Measurements from ENCODE around the gene SLC27A1.
A peak's percentile ranks its signal among the peaks of the same experiment; 100 is the strongest.
"Not testable (repeated sequence)": the region's sequence is repeated elsewhere in the genome, so short reads cannot be mapped to it uniquely, and the experiment has no call there.

The SLC27A1 gene

GRCh38 chr19:17505223-17505622 is 34.9 kb downstream of the SLC27A1 start:
- peaks cover 1% of the 10 kb centered on the region for H3K79me1 ChIP-seq (ENCODE audit: low read length)
- H3K4ac ChIP-seq (ENCODE audit: low read depth, low read length), result no peak overlapping the region
- no peak overlapping the region for H3K18ac ChIP-seq (ENCODE audit: low read length)
- H2AK5ac ChIP-seq (ENCODE audit: low read length), result no peak overlapping the region
- H3K9ac ChIP-seq (ENCODE audit: low read length), result no peak overlapping the region
- no peak overlapping the region for H2BK15ac ChIP-seq (replicated peaks; ENCODE audit: low read depth)
- no peak overlapping the region for H2BK120ac ChIP-seq (ENCODE audit: low read depth, low read length)
- no peak overlapping the region for H2BK5ac ChIP-seq (ENCODE audit: low read length)
- no CpG with 5 or more reads among the region's 10 CpGs for WGBS (ENCODE audit: extremely low coverage, insufficient coverage, low lambda C conversion rate)
- H3K4me2 ChIP-seq (ENCODE audit: low read length), result no peak overlapping the region
- H3K23ac ChIP-seq (ENCODE audit: low read length), result no peak overlapping the region
- H4K5ac ChIP-seq (ENCODE audit: low read length), result no peak overlapping the region
- no peak overlapping the region for H3K27ac ChIP-seq (ENCODE audit: low read depth, low read length)
- H3K4me3 ChIP-seq (ENCODE audit: low read length), result no peak overlapping the region
- no peaks in the 10 kb centered on the region for H3K79me2 ChIP-seq (ENCODE audit: control insufficient read depth, insufficient read depth, low read length)
- no peaks in the 10 kb centered on the region for H3K27me3 ChIP-seq (ENCODE audit: insufficient read depth, low read length, poor library complexity)
- H3K4me1 ChIP-seq (ENCODE audit: control insufficient read depth, low read depth, low read length), result no peaks in the 10 kb centered on the region
- no peak for DNase-seq
- no peak overlapping the region for H3K56ac ChIP-seq (ENCODE audit: low read length)
- no peak overlapping the region for H4K8ac ChIP-seq (ENCODE audit: low read depth, low read length)
- H3K36me3 ChIP-seq (ENCODE audit: control insufficient read depth, insufficient read depth, low read length), result no peaks in the 10 kb centered on the region

GRCh38 chr19:17506745-17507144 is 36.4 kb downstream of the SLC27A1 start:
- H3K36me3 ChIP-seq (ENCODE audit: control insufficient read depth, insufficient read depth, low read length), result no peaks in the 10 kb centered on the region
- no peaks in the 10 kb centered on the region for H3K79me2 ChIP-seq (ENCODE audit: control insufficient read depth, insufficient read depth, low read length)
- H3K27me3 ChIP-seq (ENCODE audit: insufficient read depth, low read length, poor library complexity), result no peaks in the 10 kb centered on the region
- no peak overlapping the region for H3K18ac ChIP-seq (ENCODE audit: low read length)
- no CpG with 5 or more reads among the region's 9 CpGs for WGBS (ENCODE audit: extremely low coverage, insufficient coverage, low lambda C conversion rate)
- no peak overlapping the region for H2BK5ac ChIP-seq (ENCODE audit: low read length)
- H3K4me2 ChIP-seq (ENCODE audit: low read length), result no peak overlapping the region
- DNase-seq, result no peak
- H3K79me1 ChIP-seq (ENCODE audit: low read length), result peaks cover 1% of the 10 kb centered on the region
- no peak overlapping the region for H4K8ac ChIP-seq (ENCODE audit: low read depth, low read length)
- no peak overlapping the region for H3K4ac ChIP-seq (ENCODE audit: low read depth, low read length)
- H3K27ac ChIP-seq (ENCODE audit: low read depth, low read length), result no peak overlapping the region
- H3K23ac ChIP-seq (ENCODE audit: low read length), result no peak overlapping the region
- H2BK120ac ChIP-seq (ENCODE audit: low read depth, low read length), result no peak overlapping the region
- H3K9ac ChIP-seq (ENCODE audit: low read length), result no peak overlapping the region
- H3K56ac ChIP-seq (ENCODE audit: low read length), result no peak overlapping the region
- H2AK5ac ChIP-seq (ENCODE audit: low read length), result no peak overlapping the region
- H2BK15ac ChIP-seq (replicated peaks; ENCODE audit: low read depth), result no peak overlapping the region
- H4K5ac ChIP-seq (ENCODE audit: low read length), result no peak overlapping the region
- no peak overlapping the region for H3K4me3 ChIP-seq (ENCODE audit: low read length)
- H3K4me1 ChIP-seq (ENCODE audit: control insufficient read depth, low read depth, low read length), result no peaks in the 10 kb centered on the region

GRCh38 chr19:17508558-17508933 is 38.2 kb downstream of the SLC27A1 start:
- H2BK15ac ChIP-seq (replicated peaks; ENCODE audit: low read depth); H2BK120ac ChIP-seq (ENCODE audit: low read depth, low read length); H3K27ac ChIP-seq (ENCODE audit: low read depth, low read length); H4K8ac ChIP-seq (ENCODE audit: low read depth, low read length); H3K36me3 ChIP-seq (ENCODE audit: control insufficient read depth, insufficient read depth, low read length); H3K4me1 ChIP-seq (ENCODE audit: control insufficient read depth, low read depth, low read length); H3K4ac ChIP-seq (ENCODE audit: low read depth, low read length); H3K79me1 ChIP-seq (ENCODE audit: low read length); H3K9ac ChIP-seq (ENCODE audit: low read length); H3K79me2 ChIP-seq (ENCODE audit: control insufficient read depth, insufficient read depth, low read length); H2AK5ac ChIP-seq (ENCODE audit: low read length); H2BK5ac ChIP-seq (ENCODE audit: low read length); H3K4me3 ChIP-seq (ENCODE audit: low read length); H3K18ac ChIP-seq (ENCODE audit: low read length); H3K56ac ChIP-seq (ENCODE audit: low read length); H3K23ac ChIP-seq (ENCODE audit: low read length); H3K27me3 ChIP-seq (ENCODE audit: insufficient read depth, low read length, poor library complexity); H3K4me2 ChIP-seq (ENCODE audit: low read length); H4K5ac ChIP-seq (ENCODE audit: low read length): not testable (repeated sequence)
- peak; percentile 19 for DNase-seq
- WGBS (ENCODE audit: extremely low coverage, insufficient coverage, low lambda C conversion rate), result no CpG with 5 or more reads among the region's 3 CpGs

- Histone ChIP-seq H3K79me2 (ENCODE audit: control insufficient read depth, insufficient read depth, low read length) (peaks cover 2% of the 10 kb centered on the region), H3K56ac (ENCODE audit: low read length) (peak overlapping the region; percentile 63), H3K4me1 (ENCODE audit: control insufficient read depth, low read depth, low read length) (no peaks in the 10 kb centered on the region), H3K18ac (ENCODE audit: low read length) (no peak overlapping the region), H2BK5ac (ENCODE audit: low read length) (no peak overlapping the region), H3K27me3 (ENCODE audit: insufficient read depth, low read length, poor library complexity) (no peaks in the 10 kb centered on the region), H3K4ac (ENCODE audit: low read depth, low read length) (peak overlapping the region; percentile 8), H3K23ac (ENCODE audit: low read length) (no peak overlapping the region), H4K5ac (ENCODE audit: low read length) (no peak overlapping the region), H2AK5ac (ENCODE audit: low read length) (no peak overlapping the region), H3K4me2 (ENCODE audit: low read length) (peak overlapping the region; percentile 20), H3K27ac (ENCODE audit: low read depth, low read length) (no peak overlapping the region), H3K4me3 (ENCODE audit: low read length) (peak overlapping the region; percentile 3), H2BK120ac (ENCODE audit: low read depth, low read length) (no peak overlapping the region), H2BK15ac (replicated peaks; ENCODE audit: low read depth) (no peak overlapping the region), H3K9ac (ENCODE audit: low read length) (peak overlapping the region; percentile 66), H3K36me3 (ENCODE audit: control insufficient read depth, insufficient read depth, low read length) (no peaks in the 10 kb centered on the region), H3K79me1 (ENCODE audit: low read length) (peaks cover 6% of the 10 kb centered on the region), H4K8ac (ENCODE audit: low read depth, low read length) (no peak overlapping the region)
- DNase-seq, result no peak
- WGBS (ENCODE audit: extremely low coverage, insufficient coverage, low lambda C conversion rate), result no CpG with 5 or more reads among the region's 13 CpGs
Measured at GRCh38 chr19:17510220-17510993, 40.1 kb downstream of the SLC27A1 start.

- peak overlapping the region; percentile 95 for H3K9ac ChIP-seq (ENCODE audit: low read length)
- H2BK15ac ChIP-seq (replicated peaks; ENCODE audit: low read depth), result no peak overlapping the region
- H3K56ac ChIP-seq (ENCODE audit: low read length), result peak overlapping the region; percentile 98
- H3K27ac ChIP-seq (ENCODE audit: low read depth, low read length), result peak overlapping the region; percentile 74
- H2BK5ac ChIP-seq (ENCODE audit: low read length), result peak overlapping the region; percentile 64
- peak overlapping the region; percentile 78 for H3K18ac ChIP-seq (ENCODE audit: low read length)
- peaks cover 2% of the 10 kb centered on the region for H3K79me2 ChIP-seq (ENCODE audit: control insufficient read depth, insufficient read depth, low read length)
- H3K4me3 ChIP-seq (ENCODE audit: low read length), result peak overlapping the region; percentile 77
- no CpG with 5 or more reads among the region's 82 CpGs for WGBS (ENCODE audit: extremely low coverage, insufficient coverage, low lambda C conversion rate)
- peak overlapping the region; percentile 13 for H3K4me2 ChIP-seq (ENCODE audit: low read length)
- peak; percentile 85 for DNase-seq
- peaks cover 2% of the 10 kb centered on the region for H3K36me3 ChIP-seq (ENCODE audit: control insufficient read depth, insufficient read depth, low read length)
- H2BK120ac ChIP-seq (ENCODE audit: low read depth, low read length), result no peak overlapping the region
- H3K23ac ChIP-seq (ENCODE audit: low read length), result no peak overlapping the region
- H2AK5ac ChIP-seq (ENCODE audit: low read length), result no peak overlapping the region
- no peaks in the 10 kb centered on the region for H3K27me3 ChIP-seq (ENCODE audit: insufficient read depth, low read length, poor library complexity)
- no peak overlapping the region for H4K5ac ChIP-seq (ENCODE audit: low read length)
- peaks cover 6% of the 10 kb centered on the region for H3K79me1 ChIP-seq (ENCODE audit: low read length)
- no peaks in the 10 kb centered on the region for H3K4me1 ChIP-seq (ENCODE audit: control insufficient read depth, low read depth, low read length)
- no peak overlapping the region for H4K8ac ChIP-seq (ENCODE audit: low read depth, low read length)
- peak overlapping the region; percentile 56 for H3K4ac ChIP-seq (ENCODE audit: low read depth, low read length)
Measured at GRCh38 chr19:17511724-17512573, 41.6 kb downstream of the SLC27A1 start.

Data from mesendoderm (in vitro differentiated cells).